Small intestine (tissue), 7 donors: ENCODE results near the gene NECTIN1. TPM values are rescaled to one million over a fixed set of nuclear protein-coding genes. Genes with fewer than 3 reads are reported as not detected.

Experiments
- DNase-seq, 2 donors: peaks; one replicate each; pipeline versions ENCODE4 v3.0.0 to v3.0.0-alpha.2; 2013
- FAIRE-seq: peaks from 2 replicates; lab custom pipeline; 2012; peaks lifted over from hg19 to GRCh38; lab: Jason Lieb, UNC
- H3K27ac ChIP-seq, 3 donors: one replicate each; pipeline ENCODE4 v1.5.1; 2013; ENCODE audit warnings: low read length in 2 of 3, mild to moderate bottlenecking in 2 of 3, control low read depth in 1 of 3, inconsistent platforms in 1 of 3, low read depth in 1 of 3, moderate library complexity in 1 of 3
- H3K27me3 ChIP-seq, 3 donors: one replicate each; pipeline ENCODE4 v1.6.1; 2013; ENCODE audit warnings: low read length in 3 of 3, inconsistent platforms in 1 of 3; ENCODE audit not compliant: control insufficient read depth in 3 of 3, insufficient read depth in 3 of 3
- H3K36me3 ChIP-seq, 3 donors: one replicate each; pipeline ENCODE4 v1.6.1; 2013; ENCODE audit warnings: low read length in 3 of 3, inconsistent platforms in 1 of 3, low read depth in 1 of 3, mild to moderate bottlenecking in 1 of 3, moderate library complexity in 1 of 3; ENCODE audit not compliant: control insufficient read depth in 3 of 3, insufficient read depth in 2 of 3
- H3K4me1 ChIP-seq, 3 donors: one replicate each; pipeline ENCODE4 v1.6.1; 2013; ENCODE audit warnings: low read length in 2 of 3, inconsistent platforms in 1 of 3, low read depth in 1 of 3, mild to moderate bottlenecking in 1 of 3, moderate library complexity in 1 of 3; ENCODE audit not compliant: control insufficient read depth in 3 of 3, insufficient read depth in 2 of 3
- H3K4me3 ChIP-seq, 3 donors: one replicate each; pipeline ENCODE4 v1.5.1; 2013; ENCODE audit warnings: low read length in 3 of 3, control low read depth in 1 of 3, inconsistent platforms in 1 of 3, low read depth in 1 of 3, mild to moderate bottlenecking in 1 of 3, moderate library complexity in 1 of 3
- H3K9me3 ChIP-seq, 2 donors: one replicate each; pipeline ENCODE4 v1.6.1; 2013; ENCODE audit warnings: low read depth in 1 of 2, low read length in 1 of 2; ENCODE audit not compliant: control insufficient read depth in 2 of 2, insufficient read depth in 1 of 2
- WGBS, 3 donors: extraction: QIAGEN DNeasy Blood & Tissue Kit; methylation state at CpG; one replicate each; pipeline ENCODE4 v1.1.7; 2013; 5-methylcytosine and 5-hydroxymethylcytosine counted together
- polyA plus RNA-seq, 4 donors: library from polyadenylated mRNA; stranded (reverse) in 3 of 4; unstranded in 1 of 4; fragments of 200-250 nt in 3 of 4; fragments of 120-200 nt in 1 of 4; gene quantifications; one replicate each; pipeline versions ENCODE4 v1.2.1 to v1.2.3, GENCODE V29; 2013
- donor health status: healthy with polysubstance abuse.
- donor health status: control.
- donor health status: control.
- donor health status: Bipolar disorder and iron deficiency.
- donor health status: healthy.

Gene NECTIN1
- polyA plus RNA-seq, 4 donors = 2.7 to 32.8 (median 11.7) TPM

- H3K4me1 ChIP-seq = peaks cover 0 to 81% (median 9%) of the 10 kb centered on the region in 3 donors
- H3K27me3 ChIP-seq = no peaks in the 10 kb centered on the region
- H3K4me3 ChIP-seq = no peak overlapping the region
- H3K27ac ChIP-seq = peak overlapping the region in 1 of 3 donors; percentile 71
- no peaks in the 10 kb centered on the region for H3K9me3 ChIP-seq
- peaks cover 0 to 52% (median 0%) of the 10 kb centered on the region in 3 donors for H3K36me3 ChIP-seq
- 51 to 79% (median 59%) methylated on average over 8 of the region's 8 CpGs for WGBS, 3 donors
- no peak for FAIRE-seq
- no peak for DNase-seq
These were observed 14.8 kb downstream of the NECTIN1 start for GRCh38 chr11:119714189-119714588.

- 21 to 55% (median 40%) methylated on average over 9 of the region's 9 CpGs for WGBS, 3 donors
- peak overlapping the region; percentile 25 to 87 (median 69) for H3K27ac ChIP-seq
These were observed 15.5 kb downstream of the NECTIN1 start for GRCh38 chr11:119713359-119714040.

GRCh38 chr11:119712459-119713358, 16.3 kb downstream of the NECTIN1 start:
- DNase-seq (no peak), FAIRE-seq (no peak)
- no peaks in the 10 kb centered on the region for H3K27me3 ChIP-seq
- no peaks in the 10 kb centered on the region for H3K9me3 ChIP-seq
- peak overlapping the region; percentile 47 to 87 (median 69) for H3K27ac ChIP-seq
- peaks cover 0 to 43% (median 0%) of the 10 kb centered on the region in 3 donors for H3K36me3 ChIP-seq
- H3K4me3 ChIP-seq = no peak overlapping the region
- peaks cover 0 to 77% (median 9%) of the 10 kb centered on the region in 3 donors for H3K4me1 ChIP-seq
- 31 to 59% (median 42%) methylated on average over 10 of the region's 10 CpGs for WGBS, 3 donors

More at GRCh38 chr11:119713359-119714040, 15.5 kb downstream of the NECTIN1 start:
- peaks cover 0 to 82% (median 9%) of the 10 kb centered on the region in 3 donors for H3K4me1 ChIP-seq
- H3K9me3 ChIP-seq = no peaks in the 10 kb centered on the region
- no peaks in the 10 kb centered on the region for H3K27me3 ChIP-seq
- FAIRE-seq (no peak), DNase-seq (peak; percentile 88 to 93)
- H3K36me3 ChIP-seq = peaks cover 0 to 51% (median 0%) of the 10 kb centered on the region in 3 donors
- no peak overlapping the region for H3K4me3 ChIP-seq

GRCh38 chr11:119712006-119712405, 17.0 kb downstream of the NECTIN1 start:
- H3K4me3 ChIP-seq = no peak overlapping the region
- H3K36me3 ChIP-seq = peaks cover 0 to 36% (median 0%) of the 10 kb centered on the region in 3 donors
- peak overlapping the region in 1 of 3 donors; percentile 87 for H3K27ac ChIP-seq
- FAIRE-seq (no peak), DNase-seq (no peak)
- WGBS, 3 donors = 31 to 62% (median 45%) methylated on average over 9 of the region's 9 CpGs
- peaks cover 1 to 77% (median 10%) of the 10 kb centered on the region in 3 donors for H3K4me1 ChIP-seq
- H3K27me3 ChIP-seq = no peaks in the 10 kb centered on the region
- no peaks in the 10 kb centered on the region for H3K9me3 ChIP-seq

GRCh38 chr11:119711476-119711875, 17.5 kb downstream of the NECTIN1 start:
- no peak overlapping the region for H3K27ac ChIP-seq
- H3K36me3 ChIP-seq = peaks cover 0 to 36% (median 0%) of the 10 kb centered on the region in 3 donors
- peaks cover 3 to 77% (median 13%) of the 10 kb centered on the region in 3 donors for H3K4me1 ChIP-seq
- no peak for DNase-seq
- no peak overlapping the region for H3K4me3 ChIP-seq
- no peaks in the 10 kb centered on the region for H3K9me3 ChIP-seq
- WGBS, 3 donors = 27 to 47% (median 35%) methylated on average over 4 of the region's 4 CpGs
- FAIRE-seq = no peak
- no peaks in the 10 kb centered on the region for H3K27me3 ChIP-seq

- WGBS, 3 donors = 76 to 84% (median 81%) methylated on average over 2 of the region's 2 CpGs
- no peak overlapping the region for H3K27ac ChIP-seq
- H3K36me3 ChIP-seq = peaks cover 0 to 31% (median 0%) of the 10 kb centered on the region in 3 donors
- no peak for FAIRE-seq
- no peaks in the 10 kb centered on the region for H3K27me3 ChIP-seq
- DNase-seq = no peak
- peaks cover 7 to 79% (median 13%) of the 10 kb centered on the region in 3 donors for H3K4me1 ChIP-seq
- no peak overlapping the region for H3K4me3 ChIP-seq
- no peaks in the 10 kb centered on the region for H3K9me3 ChIP-seq
These were observed 18.6 kb downstream of the NECTIN1 start for GRCh38 chr11:119710417-119710816.

- peak overlapping the region in 1 of 3 donors; percentile 28 for H3K27ac ChIP-seq
- peaks cover 0 to 32% (median 0%) of the 10 kb centered on the region in 3 donors for H3K36me3 ChIP-seq
- H3K9me3 ChIP-seq = no peaks in the 10 kb centered on the region
- no peaks in the 10 kb centered on the region for H3K27me3 ChIP-seq
- DNase-seq = peak in 1 of 2 donors; percentile 59
- no peak overlapping the region for H3K4me3 ChIP-seq
- peaks cover 9 to 80% (median 13%) of the 10 kb centered on the region in 3 donors for H3K4me1 ChIP-seq
- WGBS, 3 donors = 43 to 54% (median 51%) methylated on average over 22 of the region's 22 CpGs
- no peak for FAIRE-seq
These were observed 19.2 kb downstream of the NECTIN1 start for GRCh38 chr11:119709638-119710346.
